ENCODE data around the gene SRPX2.

Gene SRPX2

GRCh38 chrX:100643956-100644860 is at the start of gene SRPX2:
SRPX2 (plus strand) TSS chrX:100644199; CDS start chrX:100646323, 2,124 bp downstream.
- Histone ChIP-seq H2AFZ (no peak within 1 kb of the TSS), H3K79me2 (no peaks in the 10 kb centered on the region), H3K36me3 (ENCODE audit: control insufficient read depth, insufficient read depth, low read length) (no peaks in the 10 kb centered on the region), H3K27ac (no peak within 1 kb of the TSS), H3K4me2 (ENCODE audit: low read length) (no peak within 1 kb of the TSS), H3K4me1 (no peaks in the 10 kb centered on the region), H3K27me3 (ENCODE audit: control insufficient read depth, insufficient read depth, low read length) (no peaks in the 10 kb centered on the region), H3K4me3 (ENCODE audit: low read depth, low read length) (no peak within 1 kb of the TSS), H3K9me3 (ENCODE audit: control insufficient read depth, low read length) (no peaks in the 10 kb centered on the region), H3K9ac (no peak within 1 kb of the TSS)
- no peak for TF ChIP-seq CTCF (IDR thresholded peaks at IDR 0.05)

DNA sequence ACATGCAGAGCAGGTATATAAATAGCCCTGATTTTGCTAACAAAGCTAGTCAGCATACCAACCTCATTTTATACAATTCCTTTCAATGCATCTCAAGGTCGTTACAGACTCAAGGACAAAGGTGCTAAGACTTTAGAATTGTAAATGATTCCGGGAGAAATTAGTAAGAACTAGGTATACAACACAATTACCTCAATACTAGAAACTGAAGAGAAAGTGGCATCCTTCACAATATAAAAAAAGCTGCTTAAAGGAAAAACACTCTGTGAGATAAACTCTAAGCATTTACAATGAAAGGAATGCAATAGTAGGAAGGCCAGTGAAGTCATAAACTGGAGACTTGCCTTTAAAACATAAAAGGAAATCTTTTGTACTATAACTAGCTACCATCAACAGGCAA is 47.4 kb upstream of the SRPX2 start:
- TF ChIP-seq CTCF (IDR thresholded peaks at IDR 0.05) = no peak
- no peak overlapping the region for H3K4me3 ChIP-seq (ENCODE audit: low read depth, low read length)
- H3K9me3 ChIP-seq (ENCODE audit: control insufficient read depth, low read length) = no peaks in the 10 kb centered on the region
- H3K9ac ChIP-seq = no peak overlapping the region
- no peaks in the 10 kb centered on the region for H3K79me2 ChIP-seq
- H3K4me1 ChIP-seq = no peaks in the 10 kb centered on the region
- H2AFZ ChIP-seq = no peak overlapping the region
- no peaks in the 10 kb centered on the region for H3K27me3 ChIP-seq (ENCODE audit: control insufficient read depth, insufficient read depth, low read length)
- H3K4me2 ChIP-seq (ENCODE audit: low read length) = no peak overlapping the region
- H3K36me3 ChIP-seq (ENCODE audit: control insufficient read depth, insufficient read depth, low read length) = no peaks in the 10 kb centered on the region
- H3K27ac ChIP-seq = no peak overlapping the region

DNA sequence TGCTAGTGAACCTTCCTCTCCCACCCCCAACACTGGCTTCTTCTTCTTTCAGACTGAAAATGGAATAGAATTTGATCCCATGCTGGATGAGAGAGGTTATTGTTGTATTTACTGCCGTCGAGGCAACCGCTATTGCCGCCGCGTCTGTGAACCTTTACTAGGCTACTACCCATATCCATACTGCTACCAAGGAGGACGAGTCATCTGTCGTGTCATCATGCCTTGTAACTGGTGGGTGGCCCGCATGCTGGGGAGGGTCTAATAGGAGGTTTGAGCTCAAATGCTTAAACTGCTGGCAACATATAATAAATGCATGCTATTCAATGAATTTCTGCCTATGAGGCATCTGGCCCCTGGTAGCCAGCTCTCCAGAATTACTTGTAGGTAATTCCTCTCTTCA is 44.5 kb upstream of the SRPX2 start:
- TF ChIP-seq CTCF (IDR thresholded peaks at IDR 0.05) = no peak

DNA sequence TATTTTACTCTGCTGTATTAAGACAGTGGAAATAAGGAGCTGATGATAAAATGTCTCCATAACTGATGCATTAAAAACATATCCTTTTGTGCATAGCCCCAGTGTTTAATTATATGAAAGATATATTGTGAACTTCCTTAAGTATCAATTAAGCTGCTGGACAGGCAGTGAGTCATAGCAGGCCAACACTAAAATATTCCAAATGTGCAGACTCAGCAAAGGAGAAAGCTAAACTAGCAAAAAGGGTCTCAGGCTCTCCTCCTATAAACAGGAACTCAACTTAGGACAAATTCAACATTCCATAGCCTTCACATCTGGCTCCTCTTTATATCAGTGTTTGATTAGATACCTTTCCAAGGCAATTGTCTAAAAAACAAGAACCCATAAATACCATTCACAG is 43.7 kb upstream of the SRPX2 start:
- no peak for TF ChIP-seq CTCF (IDR thresholded peaks at IDR 0.05)
- H3K36me3 ChIP-seq (ENCODE audit: control insufficient read depth, insufficient read depth, low read length) = no peaks in the 10 kb centered on the region
- H3K4me3 ChIP-seq (ENCODE audit: low read depth, low read length) = no peak overlapping the region
- no peaks in the 10 kb centered on the region for H3K9me3 ChIP-seq (ENCODE audit: control insufficient read depth, low read length)
- no peaks in the 10 kb centered on the region for H3K27me3 ChIP-seq (ENCODE audit: control insufficient read depth, insufficient read depth, low read length)
- H3K4me1 ChIP-seq = no peaks in the 10 kb centered on the region
- no peak overlapping the region for H3K9ac ChIP-seq
- no peak overlapping the region for H3K27ac ChIP-seq
- no peak overlapping the region for H2AFZ ChIP-seq
- H3K4me2 ChIP-seq (ENCODE audit: low read length) = no peak overlapping the region
- no peaks in the 10 kb centered on the region for H3K79me2 ChIP-seq

More for the DNA sequence above, 44.5 kb upstream of the SRPX2 start:
- Histone ChIP-seq H3K27me3 (ENCODE audit: control insufficient read depth, insufficient read depth, low read length) (no peaks in the 10 kb centered on the region), H3K36me3 (ENCODE audit: control insufficient read depth, insufficient read depth, low read length) (no peaks in the 10 kb centered on the region), H3K4me3 (ENCODE audit: low read depth, low read length) (no peak overlapping the region), H3K4me1 (no peaks in the 10 kb centered on the region), H3K79me2 (no peaks in the 10 kb centered on the region), H3K9ac (no peak overlapping the region), H3K4me2 (ENCODE audit: low read length) (no peak overlapping the region), H3K27ac (no peak overlapping the region), H2AFZ (no peak overlapping the region), H3K9me3 (ENCODE audit: control insufficient read depth, low read length) (no peaks in the 10 kb centered on the region)

DNA sequence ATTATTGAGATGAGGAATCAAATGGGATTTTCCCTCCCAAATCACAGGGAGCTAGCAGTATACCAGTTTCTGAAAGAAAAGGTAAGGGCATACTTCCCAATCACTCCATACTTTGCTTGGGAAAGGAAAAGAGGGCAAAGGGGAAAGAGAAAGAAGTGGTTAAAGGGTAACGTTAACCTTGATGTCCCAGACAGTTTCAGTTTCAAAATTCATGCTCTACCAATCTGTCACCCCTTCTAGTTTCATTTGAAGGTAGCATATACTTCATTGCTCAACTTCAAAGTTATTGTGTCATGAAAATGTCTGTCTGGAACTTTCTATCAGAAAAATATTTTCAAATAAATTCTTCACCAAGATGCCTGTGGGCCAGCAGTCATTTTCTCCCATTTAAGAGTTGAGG is 43.2 kb upstream of the SRPX2 start:
- H3K27me3 ChIP-seq (ENCODE audit: control insufficient read depth, insufficient read depth, low read length) = no peaks in the 10 kb centered on the region
- no peak overlapping the region for H3K4me3 ChIP-seq (ENCODE audit: low read depth, low read length)
- H3K27ac ChIP-seq = no peak overlapping the region
- H3K9me3 ChIP-seq (ENCODE audit: control insufficient read depth, low read length) = no peaks in the 10 kb centered on the region
- H3K4me2 ChIP-seq (ENCODE audit: low read length) = no peak overlapping the region
- no peak overlapping the region for H2AFZ ChIP-seq
- H3K36me3 ChIP-seq (ENCODE audit: control insufficient read depth, insufficient read depth, low read length) = no peaks in the 10 kb centered on the region
- no peak overlapping the region for H3K9ac ChIP-seq
- no peak for TF ChIP-seq CTCF (IDR thresholded peaks at IDR 0.05)
- H3K79me2 ChIP-seq = no peaks in the 10 kb centered on the region
- no peaks in the 10 kb centered on the region for H3K4me1 ChIP-seq

Measured in parathyroid adenoma (tissue), 2 donors.